GM12874 (cell line): ENCODE data around the gene OSBPL9.

Experiments
- TF ChIP-seq, protein P1 (sequence below): IDR thresholded peaks from 2 replicates; pipeline ENCODE4 v1.5.1; 2011; ENCODE audit warnings: low read depth, mild to moderate bottlenecking, control low read depth, low read length, moderate library complexity; ENCODE audit not compliant: insufficient read depth

OSBPL9 gene

DNA sequence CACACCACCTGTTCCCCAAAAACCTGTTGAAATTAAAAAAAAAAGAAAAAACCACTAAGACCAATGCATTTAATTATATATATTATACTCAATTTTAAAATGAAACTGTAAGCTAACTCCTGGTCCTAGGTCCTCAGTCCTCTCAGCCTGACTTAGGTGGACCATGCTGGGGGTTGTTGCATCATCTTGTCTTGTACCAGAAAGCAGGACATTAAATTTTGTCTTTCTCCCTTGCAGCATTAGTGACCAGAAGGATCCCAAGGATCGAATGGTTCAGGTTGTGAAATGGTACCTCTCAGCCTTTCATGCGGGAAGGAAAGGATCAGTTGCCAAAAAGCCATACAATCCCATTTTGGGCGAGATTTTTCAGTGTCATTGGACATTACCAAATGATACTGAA is 164.0 kb downstream of the OSBPL9 start:
- TF ChIP-seq, protein P1, sequence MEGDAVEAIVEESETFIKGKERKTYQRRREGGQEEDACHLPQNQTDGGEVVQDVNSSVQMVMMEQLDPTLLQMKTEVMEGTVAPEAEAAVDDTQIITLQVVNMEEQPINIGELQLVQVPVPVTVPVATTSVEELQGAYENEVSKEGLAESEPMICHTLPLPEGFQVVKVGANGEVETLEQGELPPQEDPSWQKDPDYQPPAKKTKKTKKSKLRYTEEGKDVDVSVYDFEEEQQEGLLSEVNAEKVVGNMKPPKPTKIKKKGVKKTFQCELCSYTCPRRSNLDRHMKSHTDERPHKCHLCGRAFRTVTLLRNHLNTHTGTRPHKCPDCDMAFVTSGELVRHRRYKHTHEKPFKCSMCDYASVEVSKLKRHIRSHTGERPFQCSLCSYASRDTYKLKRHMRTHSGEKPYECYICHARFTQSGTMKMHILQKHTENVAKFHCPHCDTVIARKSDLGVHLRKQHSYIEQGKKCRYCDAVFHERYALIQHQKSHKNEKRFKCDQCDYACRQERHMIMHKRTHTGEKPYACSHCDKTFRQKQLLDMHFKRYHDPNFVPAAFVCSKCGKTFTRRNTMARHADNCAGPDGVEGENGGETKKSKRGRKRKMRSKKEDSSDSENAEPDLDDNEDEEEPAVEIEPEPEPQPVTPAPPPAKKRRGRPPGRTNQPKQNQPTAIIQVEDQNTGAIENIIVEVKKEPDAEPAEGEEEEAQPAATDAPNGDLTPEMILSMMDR, result no peak

DNA sequence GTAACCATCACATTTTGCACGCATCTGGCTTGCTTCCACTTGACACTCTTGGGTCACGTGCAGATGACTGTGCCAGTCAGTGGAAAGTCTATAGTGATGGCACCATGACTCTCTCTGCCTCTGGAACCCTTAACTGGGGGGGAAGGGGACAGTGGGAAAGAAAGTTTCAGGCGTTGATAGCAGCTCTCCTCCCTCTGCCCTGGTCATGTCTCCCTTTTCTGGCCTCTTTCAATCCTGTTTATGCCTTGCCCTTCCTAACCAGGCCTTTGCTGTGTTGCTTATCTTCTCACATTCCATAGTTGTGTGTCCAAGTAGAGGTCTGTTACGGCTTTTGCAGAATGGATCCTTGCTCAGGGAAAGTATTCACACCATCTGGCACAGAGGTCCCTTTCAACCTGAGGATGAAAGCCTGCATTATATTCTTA is 168.1 kb downstream of the OSBPL9 start:
- TF ChIP-seq, protein P1, result no peak

DNA sequence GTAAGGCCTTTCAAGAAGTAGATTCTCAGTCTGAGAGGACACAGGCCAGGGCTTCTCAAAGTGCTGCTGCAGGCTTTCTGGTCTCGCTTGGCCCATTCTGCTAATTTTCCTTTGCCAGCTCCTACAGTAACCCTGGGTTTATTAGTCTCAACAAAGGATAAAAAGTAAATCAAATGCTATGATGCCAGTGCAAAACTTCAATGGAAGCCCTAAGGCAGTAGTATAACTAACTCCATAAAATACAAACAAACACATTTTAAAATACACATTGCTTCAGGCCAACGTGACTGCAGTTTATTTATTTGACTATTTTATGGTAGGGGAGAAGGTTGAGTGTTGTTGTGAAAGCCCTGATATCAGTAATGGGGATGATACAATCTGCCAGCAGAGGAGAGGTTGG is 172.0 kb downstream of the OSBPL9 start:
- TF ChIP-seq, protein P1, result no peak

DNA sequence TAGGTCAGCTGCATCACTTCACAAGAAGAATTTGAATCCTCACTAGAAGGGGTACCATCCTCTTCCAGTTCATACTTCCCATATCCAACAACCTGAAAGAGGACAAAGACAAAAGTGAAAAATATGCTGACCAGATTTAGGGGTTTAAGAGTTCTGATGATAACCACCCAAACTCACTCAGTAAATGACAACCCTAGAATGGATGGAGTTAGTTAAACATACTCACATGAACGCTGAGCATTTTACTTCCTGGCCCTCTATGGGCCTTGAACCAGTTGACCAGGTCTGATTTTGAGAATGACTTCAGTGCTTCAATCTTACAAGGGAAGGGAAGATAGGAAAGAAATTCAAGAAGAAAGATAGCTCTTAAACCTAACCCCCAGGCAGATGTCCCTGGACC is 172.4 kb downstream of the OSBPL9 start:
- TF ChIP-seq, protein P1, result no peak

DNA sequence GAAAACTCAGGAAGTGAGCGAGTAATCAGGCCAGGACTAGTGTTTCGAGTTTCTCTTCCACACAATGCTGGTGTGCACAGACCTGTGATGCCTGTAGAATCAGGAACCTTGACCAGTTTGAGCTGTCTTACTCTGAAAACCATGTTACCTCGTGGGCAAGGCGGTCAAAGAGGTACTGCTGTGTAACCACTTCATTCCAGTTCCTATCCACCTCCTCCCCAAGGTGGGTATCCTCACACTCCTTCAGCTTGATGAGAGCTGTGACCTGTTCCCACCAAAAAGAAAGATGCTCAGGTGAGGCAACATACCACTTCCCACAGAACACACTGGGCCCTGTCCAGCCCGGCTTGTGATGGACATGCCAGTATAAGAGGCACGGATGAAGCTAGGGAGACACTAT is 173.5 kb downstream of the OSBPL9 start:
- TF ChIP-seq, protein P1, result no peak

DNA sequence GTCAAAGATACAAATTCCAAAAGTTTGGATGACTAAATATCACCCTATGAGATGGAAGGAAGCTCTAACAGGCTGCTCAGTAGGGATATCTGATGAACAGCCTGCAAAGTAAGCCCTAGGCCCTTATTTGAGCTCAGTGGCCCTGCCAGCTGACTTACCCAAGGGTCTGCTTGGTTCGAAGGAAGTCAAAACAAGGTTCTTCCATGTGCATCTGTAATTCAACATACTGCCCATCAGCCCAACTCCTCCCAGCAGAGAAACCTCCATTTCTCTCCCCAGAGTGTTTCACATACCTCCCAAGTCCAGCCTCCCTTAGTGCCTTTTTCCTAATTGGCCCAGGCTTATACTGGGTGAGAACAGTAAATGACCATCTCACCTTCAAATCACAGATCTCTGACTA is 175.0 kb downstream of the OSBPL9 start:
- TF ChIP-seq, protein P1, result no peak

DNA sequence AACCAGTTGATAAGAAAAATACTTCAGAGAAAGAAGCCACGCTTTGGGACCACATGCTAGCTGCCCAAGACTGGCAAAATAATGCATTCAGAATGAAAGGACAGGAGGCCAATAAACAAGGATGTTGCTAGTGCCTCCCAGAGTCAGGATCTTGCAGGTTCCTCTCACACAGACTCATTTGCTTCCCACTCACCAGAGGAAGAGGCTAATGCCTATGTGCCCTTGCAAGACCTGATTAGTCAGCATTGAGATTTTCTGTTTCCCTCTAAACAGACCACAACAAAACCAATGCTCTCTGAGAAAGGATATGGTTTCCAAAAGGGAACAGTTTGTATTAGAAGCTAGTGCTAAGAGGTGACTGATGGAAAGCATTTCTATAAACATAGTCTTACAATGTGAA is 176.0 kb downstream of the OSBPL9 start:
- TF ChIP-seq, protein P1, result no peak

DNA sequence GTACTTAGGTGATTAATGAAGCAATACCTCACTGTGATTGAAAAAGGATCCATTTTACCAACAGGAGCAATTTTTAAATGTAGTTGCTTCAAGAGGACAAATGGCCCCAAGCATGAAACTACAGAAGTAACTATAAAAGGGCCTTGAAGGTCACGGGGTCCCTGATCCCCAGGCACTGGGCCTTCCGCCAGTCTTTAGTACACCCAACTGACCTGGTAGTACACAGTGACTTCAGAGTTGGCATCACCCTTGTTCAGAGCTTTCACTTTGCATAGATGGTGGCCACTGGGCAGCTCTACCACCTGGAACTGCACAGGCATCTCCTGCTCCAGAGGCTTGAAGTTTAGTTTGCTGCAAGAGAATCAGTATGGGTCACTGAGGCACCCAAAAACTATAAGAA is 177.4 kb downstream of the OSBPL9 start:
- TF ChIP-seq, protein P1, result no peak
